NCI-H1694 treated with DMSO at 0.1 percent for 48 hours (cell line): ENCODE results near the gene SYCP1.
"Not testable (repeated sequence)": the region's sequence is repeated elsewhere in the genome, so short reads cannot be mapped to it uniquely, and the experiment has no call there.

Experiments used
- DNase-seq: peaks from one replicate; lab custom pipeline; 2025; lab: John Stamatoyannopoulos, UW

The SYCP1 gene, protein sequence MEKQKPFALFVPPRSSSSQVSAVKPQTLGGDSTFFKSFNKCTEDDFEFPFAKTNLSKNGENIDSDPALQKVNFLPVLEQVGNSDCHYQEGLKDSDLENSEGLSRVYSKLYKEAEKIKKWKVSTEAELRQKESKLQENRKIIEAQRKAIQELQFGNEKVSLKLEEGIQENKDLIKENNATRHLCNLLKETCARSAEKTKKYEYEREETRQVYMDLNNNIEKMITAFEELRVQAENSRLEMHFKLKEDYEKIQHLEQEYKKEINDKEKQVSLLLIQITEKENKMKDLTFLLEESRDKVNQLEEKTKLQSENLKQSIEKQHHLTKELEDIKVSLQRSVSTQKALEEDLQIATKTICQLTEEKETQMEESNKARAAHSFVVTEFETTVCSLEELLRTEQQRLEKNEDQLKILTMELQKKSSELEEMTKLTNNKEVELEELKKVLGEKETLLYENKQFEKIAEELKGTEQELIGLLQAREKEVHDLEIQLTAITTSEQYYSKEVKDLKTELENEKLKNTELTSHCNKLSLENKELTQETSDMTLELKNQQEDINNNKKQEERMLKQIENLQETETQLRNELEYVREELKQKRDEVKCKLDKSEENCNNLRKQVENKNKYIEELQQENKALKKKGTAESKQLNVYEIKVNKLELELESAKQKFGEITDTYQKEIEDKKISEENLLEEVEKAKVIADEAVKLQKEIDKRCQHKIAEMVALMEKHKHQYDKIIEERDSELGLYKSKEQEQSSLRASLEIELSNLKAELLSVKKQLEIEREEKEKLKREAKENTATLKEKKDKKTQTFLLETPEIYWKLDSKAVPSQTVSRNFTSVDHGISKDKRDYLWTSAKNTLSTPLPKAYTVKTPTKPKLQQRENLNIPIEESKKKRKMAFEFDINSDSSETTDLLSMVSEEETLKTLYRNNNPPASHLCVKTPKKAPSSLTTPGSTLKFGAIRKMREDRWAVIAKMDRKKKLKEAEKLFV

DNA sequence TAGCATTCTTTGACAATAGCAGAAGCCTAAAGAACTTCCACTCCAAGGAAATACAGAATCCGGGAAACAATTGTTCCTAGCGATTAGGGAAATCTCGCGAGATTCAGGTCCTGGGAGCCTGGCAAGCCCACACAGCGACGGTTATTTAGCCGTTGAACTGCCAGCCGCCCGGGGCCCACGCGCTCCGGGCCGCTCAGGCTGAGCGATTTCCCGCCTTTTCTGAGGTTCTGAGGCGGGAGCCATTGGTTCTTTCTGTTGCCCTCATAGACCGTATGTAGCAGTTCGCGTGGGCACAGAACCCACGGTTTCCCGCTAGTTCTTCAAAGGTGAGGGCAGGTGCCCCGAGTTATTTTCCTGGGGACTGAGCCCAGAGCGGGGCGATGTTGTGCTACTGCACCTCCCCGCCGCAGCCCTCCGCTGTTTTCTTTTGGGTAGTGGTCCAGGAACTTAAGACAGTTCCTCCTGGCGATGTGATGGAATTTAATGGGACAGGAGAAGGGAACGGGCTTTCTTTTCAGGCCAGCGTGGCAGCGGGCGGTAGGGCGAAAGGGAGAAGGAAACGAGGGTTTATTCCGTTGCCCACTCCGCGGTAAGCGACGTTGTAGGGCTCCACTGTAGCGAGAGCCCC, at the start of gene SYCP1:
Gene SYCP1 (plus strand): TSS at position 171 of the 628 bp plus-strand sequence. CDS start 602 bp downstream, outside the sequence.
- DNase-seq: no peak

DNA sequence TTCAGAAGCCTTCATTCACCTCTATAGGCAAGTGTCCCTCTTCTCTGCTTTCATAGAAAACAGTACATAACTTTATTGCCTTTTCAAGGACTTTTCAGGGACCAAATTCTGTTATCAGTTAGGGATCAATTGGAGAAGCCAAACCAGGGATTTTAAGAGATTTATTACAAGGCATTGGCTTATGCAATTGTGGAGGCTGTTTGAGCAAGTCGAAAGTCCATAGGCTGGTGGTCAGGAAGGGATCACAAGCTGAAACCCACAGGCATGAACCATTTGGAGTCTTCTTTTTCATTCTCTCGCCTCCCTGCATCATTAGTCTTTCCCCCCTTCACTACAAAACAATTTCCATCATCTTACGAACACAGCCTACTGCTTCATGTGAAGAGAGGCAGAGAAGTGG, 34.8 kb upstream of the SYCP1 start:
- DNase-seq: no peak

DNA sequence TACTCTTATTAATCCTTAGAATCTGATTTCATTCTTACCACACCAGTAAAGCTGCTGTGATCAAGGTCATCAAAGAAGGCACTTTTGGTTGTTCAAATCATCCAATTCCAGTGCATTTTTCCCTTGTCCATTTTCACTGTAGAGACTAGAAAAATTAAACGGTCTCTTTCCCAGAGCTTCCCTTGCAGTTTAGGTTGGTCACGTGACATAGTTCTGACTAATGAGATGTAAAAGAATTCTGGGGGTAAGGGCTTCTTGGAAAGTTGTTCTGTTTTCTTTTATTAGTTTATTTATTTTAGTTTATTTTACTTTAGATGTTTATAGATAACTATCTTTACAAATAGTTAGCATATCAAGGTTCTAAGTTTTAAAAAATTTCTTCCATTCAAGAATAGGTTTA, 34.3 kb upstream of the SYCP1 start:
- DNase-seq: no peak

DNA sequence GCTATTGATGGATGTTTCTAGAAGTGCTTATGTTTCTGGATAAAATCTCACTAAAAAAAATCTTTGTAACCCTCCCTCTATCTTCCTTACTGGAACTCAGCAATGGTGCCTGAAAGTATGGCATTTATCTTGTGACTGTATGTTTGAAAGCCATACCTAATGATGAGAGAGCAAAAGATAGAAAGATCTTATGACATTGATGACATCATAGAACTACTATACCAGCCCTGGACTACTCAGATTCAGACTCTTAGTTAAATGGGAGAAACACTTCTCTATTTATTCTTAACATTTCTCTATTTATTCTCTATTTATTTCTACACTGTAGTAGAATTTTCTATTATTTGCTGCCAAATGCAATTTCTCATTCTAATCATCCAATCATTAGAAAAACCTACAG, 32.7 kb upstream of the SYCP1 start:
- no peak for DNase-seq

DNA sequence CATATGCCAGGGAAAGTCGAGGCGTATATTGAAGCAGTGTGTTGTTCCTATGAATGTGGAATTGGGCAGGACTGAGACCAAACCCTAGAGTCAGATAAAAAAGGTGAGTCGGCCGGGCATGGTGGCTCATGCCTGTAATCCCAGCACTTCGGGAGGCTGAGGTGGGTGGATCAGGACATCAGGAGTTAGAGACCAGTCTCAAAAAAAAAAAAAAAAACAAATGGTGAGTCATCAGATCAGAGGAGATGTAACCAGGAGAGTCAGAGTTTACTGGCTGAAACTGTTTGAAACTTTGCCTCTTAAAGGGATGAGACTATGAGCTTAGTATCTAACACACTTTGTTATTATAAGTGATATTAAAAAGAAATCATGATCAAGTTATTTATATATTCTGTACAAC, 26.4 kb upstream of the SYCP1 start:
- no peak for DNase-seq

DNA sequence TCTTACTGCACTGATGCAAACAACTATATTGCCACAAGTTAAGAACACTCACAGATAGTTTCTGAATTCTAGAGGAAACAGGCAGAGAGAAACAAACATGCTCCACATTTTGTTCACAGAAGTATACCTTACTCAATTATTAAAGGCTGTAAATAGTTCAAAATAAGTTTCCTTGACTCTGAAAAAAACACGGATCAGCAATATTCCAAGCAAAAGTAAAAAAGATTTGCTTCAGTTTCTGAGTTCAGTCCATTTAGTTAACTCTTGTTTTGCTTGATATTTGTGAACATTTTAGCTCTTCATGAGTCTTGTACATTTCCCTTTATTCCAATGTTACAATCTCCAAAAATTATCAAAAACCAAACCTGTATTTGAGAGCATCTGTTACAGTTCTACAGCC, 24.6 kb upstream of the SYCP1 start:
- not testable (repeated sequence) for DNase-seq

DNA sequence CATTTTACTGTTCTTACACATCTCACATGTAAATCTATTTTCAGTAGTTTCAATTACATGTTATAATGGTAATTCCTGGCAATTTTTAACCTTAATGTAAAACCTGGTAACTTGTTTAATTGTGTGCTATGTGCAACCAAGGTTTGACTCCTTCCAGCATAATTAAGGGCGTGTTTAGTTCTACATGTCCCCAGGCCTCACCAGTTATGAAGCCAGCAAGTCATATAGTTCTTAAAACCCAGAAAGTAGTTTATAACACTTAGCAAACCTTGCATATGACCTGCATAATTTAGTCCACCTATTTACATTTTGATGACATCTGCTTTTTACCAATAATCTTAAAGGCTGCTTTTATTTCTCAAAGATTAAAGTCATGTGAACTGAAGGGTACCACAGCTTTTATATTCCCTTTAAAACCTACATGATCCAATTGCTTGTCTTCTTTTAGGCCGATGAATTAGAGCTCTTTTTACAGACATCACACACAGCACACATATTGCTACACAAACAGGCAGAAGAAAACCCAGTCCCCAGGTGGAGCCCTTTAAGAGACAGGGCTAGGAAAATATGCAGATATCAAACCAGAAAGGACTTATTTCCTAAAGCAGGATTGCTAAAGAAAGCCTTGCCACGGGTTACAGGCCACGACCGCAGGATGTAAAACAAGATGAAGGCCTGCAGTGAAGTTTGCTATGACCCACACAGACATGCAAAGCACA, 23.2 kb upstream of the SYCP1 start:
- DNase-seq: no peak

DNA sequence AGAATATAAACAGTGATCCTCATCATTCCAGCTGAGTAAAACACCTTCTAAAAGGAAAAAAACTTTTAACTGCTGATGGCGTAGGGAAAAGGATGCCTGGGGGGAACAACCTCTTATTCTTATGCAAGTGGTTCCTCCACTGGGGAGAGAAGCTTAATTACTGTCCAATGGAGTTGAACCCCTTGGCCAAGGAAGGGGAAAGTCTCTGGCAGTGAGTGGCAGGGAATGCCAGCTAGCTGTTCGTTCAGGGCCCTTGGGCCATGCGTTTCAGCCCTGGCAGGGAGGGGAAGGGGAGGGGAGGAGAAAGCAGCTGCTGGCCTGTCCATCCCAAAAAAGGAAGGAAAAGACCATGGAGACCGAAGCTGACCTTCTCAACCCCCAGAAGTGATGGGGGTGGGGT, 22.6 kb upstream of the SYCP1 start:
- DNase-seq: no peak

DNA sequence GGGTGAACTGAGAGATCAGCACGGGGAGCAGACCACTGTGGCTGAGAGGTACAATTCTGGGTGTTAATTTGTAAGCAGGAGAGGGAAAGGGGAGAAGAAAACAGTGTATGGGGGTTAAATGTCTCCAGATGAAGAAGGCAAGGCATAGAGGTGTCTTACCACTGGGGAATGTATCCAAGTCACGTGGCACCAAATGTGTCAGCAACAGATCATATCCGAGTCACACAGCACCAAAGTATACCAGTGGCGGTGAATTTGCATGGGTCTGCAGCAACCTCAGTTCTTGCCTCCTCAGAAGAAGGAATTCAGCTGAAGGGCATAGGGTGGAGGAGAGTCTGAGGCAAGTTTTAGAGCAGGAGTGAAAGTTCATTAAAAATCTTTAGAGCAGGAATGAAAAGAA, 21.2 kb upstream of the SYCP1 start:
- DNase-seq: no peak

DNA sequence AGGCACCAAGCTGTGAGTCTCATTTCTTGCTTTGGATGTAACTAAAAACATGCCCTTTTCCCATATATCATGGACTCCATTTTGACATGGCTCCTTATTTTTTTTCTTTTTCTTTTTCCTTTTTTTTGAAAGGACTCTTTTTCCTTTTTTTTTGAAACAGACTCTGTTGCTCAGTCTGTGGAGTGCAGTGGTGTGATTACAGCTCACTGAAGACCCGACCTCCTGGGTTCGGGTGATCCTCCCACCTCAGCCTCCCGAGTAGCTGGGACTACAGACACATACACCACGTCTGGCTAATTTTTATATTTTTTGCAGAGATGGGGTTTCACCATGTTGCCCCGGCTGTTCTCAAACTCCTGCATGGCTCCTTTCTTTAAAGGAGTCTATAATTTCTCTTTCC, 10.4 kb upstream of the SYCP1 start:
- no peak for DNase-seq

DNA sequence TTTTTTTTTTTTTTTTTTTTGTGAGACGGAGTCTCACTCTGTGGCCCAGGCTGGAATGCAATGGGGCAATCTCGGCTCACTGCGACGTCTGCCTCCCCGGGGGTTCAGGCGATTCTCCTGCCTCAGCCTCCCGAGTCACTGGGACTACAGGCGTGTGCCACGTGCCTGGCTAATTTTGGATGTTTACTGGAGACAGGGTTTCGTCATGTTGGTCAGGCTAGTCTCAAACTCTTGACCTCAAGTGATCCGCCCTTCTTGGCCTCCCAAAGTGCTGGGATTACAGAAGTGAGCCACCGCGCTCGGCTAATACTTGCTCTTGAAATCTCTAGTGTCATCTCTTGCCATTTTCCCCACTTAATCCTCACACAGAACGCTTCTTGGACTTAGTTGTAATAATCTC, 1.1 kb upstream of the SYCP1 start:
- DNase-seq: no peak

DNA sequence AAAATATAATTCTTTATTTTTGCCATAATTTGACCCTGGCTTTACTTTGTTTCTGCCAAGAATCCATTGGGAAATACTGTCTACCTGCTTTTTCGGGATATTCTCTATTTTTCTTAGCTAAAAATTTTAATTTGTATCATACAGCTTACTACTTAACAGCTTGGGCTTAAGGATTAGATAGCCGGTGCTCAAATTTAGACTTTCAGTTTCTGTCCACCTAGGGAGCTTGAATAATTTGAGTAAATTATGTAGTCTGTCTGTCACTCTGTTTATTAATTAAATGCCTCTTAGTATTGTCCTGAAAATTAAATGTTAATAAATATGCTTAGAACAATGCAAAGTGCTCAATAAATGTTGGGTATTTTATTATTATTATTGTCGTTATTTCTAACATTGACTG, 6.7 kb downstream of the SYCP1 start:
- DNase-seq: no peak

DNA sequence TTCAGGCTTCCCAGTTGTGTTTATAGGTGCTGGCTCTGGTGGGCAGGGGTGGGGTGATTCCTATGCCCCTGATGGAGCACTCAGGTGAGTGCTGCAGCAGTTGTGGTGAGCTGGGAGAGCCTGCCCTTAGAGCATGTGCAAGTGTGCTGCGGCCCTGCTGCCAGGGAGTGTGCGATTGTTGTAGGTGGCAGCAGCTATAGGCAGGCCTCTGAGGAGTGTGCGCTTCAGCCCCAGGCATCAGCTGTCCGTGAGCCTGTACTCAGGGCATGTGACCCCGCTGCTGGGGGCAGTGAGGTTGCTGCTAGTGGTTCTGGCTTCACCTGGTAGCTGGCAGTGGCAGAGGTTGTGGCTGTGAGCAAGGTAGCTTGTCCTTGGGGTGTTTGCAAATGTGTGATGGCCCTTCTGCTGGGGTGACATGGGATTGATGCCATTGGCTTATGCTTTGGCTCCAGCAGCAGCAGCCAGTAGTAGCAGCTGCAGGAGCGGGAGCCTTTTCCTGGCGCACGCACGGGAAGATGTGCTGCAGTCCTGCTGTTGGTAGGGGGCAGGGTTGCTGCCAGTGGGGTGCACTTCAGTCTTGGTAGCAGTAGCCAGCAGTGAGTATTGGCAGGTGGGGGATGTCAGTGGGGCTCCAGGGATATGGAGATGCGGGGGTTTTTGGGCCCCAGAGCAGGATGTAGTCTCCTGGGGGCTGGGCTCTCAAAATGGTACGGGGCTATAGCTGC, 37.7 kb downstream of the SYCP1 start:
- no peak for DNase-seq

DNA sequence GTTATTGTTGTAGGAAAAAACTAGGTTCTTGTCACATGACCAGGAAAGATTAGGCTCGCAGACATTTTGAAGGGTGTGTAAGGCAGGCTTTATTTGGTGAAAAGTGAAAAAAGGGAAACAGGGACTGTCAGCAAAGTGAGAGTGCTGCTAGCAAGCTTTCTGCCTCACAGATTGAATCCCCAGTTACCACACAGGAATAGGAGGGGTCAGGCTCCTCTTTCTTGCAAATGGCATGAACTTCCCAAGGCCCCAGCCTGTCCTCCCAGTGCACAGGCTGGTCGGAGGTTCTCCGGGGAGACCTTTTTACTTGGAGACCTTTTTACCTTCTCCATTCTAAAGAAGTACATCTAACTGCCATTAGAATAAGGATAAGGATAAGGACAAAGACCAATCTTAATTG, 42.1 kb downstream of the SYCP1 start:
- DNase-seq: no peak

DNA sequence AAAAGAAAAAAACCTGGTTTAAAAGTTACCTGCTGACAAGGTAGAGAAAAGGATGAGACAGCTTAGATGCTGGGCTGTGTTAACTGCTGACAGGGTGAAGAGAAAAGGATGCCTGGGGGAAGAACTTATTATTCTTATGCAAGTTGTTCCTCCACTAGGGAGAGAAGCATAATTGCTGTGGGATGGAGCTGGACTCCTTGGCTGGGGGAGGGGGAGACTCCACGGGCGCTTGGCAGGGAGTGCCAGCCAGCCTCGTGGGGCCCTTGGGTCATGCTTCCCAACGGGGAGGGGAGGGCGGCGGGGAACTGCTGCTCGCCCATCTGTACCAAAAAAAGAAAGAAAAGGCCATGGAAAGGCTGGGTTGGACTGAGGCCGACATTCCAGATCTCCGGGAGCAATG, 47.2 kb downstream of the SYCP1 start:
- DNase-seq: no peak

DNA sequence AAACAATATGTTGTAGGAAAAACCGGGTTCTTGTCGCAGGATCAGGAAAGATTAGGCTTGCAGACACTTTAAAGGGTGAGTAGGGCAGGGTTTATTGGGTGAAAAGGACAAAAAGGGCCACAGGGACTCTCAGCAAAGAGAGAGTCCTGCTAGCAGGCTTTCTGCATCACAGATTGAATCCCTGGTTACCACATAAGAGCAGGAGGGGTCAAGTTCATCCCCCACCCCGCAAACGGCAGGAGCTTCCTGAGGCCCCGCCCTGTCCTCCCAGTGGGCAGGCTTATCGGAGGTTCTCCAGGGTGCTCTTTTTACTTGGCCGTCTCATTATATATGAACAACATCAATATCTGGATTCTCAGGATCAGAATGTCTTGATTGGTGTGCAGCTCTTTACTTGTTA, 47.7 kb downstream of the SYCP1 start:
- DNase-seq: no peak

DNA sequence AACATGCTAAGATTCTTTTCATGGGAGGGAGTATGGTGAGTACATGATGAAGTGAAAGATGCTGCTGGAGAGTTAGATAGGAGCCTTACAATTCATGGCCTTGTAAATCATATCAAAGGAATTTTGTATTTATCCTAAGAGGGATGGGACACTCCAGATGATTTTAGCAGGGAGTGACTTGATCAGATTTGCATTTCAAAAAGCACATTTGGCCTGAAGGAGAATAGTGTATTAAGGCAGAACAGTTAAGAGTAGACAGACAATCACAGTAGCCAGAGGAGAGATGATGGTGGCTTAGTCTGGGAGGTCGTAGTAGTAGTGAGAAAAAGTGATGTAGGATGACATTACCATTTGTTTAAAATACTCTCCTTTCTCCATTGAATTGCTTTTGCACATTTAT, 48.8 kb downstream of the SYCP1 start:
- no peak for DNase-seq

DNA sequence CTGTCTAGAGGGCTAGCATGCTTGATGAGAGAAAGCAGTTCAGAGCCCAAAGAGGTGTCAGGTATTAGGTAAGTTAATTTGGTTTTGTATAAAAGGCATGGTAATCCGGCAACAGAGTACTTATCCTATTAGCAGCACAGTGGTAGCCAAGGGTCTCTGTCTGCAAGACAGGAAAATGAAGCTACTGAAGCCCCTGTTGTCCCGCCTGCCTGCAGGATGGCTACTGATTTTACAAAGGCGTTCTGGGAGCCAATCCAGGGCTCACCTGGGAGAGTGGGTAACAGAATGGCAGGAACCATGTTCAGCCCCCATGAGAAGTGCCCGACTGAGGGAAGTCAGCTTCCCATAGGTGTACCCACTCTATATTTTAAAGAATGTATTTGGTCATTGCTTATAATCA, 61.1 kb downstream of the SYCP1 start:
- DNase-seq: not testable (repeated sequence)

DNA sequence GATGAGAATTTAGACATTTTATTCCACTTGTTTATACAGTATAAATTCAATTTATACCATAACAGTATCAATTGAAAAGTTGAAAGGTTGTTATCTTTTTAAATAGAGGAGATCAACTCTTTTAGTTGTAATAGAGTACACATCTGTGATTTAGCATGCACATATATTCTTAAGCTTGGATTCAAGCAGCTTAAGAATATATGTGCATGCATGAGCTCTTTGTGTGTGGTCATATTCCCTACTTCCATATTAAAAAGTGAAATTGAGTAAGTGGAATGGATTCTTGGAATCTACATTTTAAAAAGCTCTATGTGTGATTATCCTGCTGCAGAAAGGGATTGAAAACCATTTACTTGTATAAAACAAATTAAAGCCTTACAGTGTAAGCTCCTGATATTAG, 71.9 kb downstream of the SYCP1 start:
- DNase-seq: no peak

DNA sequence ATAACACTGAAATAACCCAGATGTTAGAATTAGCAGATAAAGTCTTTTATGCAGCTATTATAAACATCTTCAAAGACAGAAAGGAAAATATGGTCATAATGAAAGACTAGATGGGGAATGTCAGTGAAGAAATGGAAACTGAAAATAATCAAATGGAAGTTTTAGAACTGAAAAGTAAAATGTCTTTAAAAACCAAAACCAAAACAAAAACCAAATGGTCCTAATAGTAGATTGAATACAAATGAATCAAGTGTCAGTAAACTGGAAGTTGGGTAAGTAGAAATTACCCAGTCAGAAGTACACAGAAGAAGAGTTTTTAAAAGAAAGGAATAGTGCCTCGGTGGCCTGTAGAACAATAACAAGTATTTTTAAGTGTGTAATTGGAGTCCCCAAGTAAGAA, 72.7 kb downstream of the SYCP1 start:
- no peak for DNase-seq

DNA sequence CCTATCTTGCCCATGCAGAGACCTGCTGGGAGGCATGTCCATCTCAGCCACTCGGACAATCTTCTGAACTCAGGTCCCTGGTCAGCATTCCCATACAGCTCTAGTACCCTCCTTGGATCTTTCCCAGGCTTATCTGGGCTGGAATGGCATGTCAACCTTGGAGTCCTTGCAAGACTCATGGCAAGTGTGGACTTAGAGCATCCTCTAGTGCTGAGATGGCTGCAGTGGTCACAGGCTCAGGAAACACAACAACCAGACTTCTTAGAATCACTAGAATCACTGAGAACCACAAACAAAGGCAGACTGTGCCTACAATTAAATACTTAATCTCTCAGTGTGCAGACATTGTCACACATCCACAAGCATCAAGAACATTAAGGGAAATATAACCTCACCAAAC, 101.9 kb downstream of the SYCP1 start:
- no peak for DNase-seq
